HCT116 (cell line): Measurements from ENCODE around the gene RIPOR1. TPM values are rescaled to one million over a fixed set of nuclear protein-coding genes. Genes with fewer than 3 reads are reported as not detected.

ENCODE experiments used
- ATAC-seq: fragments of 200-7000 bp; cut with Tn5 transposase; 2 replicates; pipeline ENCODE4 v1.9.1; 2020; ENCODE audit warnings: mild to moderate bottlenecking, moderate library complexity
- BruUV-seq: library from RNA; stranded (reverse); fragments of 400-500 nt; replicated peaks from 2 replicates; lab custom pipeline; 2021; lab: Mats Ljungman, UMichigan
- CTCF ChIA-PET: fragments of 300-600 bp; sonication (Branson Sonifier 250); formaldehyde crosslinking; loops from one replicate; lab custom pipeline; 2021; ENCODE audit warnings: antibody characterized with exemption; lab: Charles Lee
- POLR2A ChIA-PET: fragments of 300-600, 350-600 bp; sonication (Branson Sonifier 250); formaldehyde crosslinking; loops from one replicate; lab custom pipeline; 2021; ENCODE audit warnings: antibody characterized with exemption; lab: Charles Lee
- RAD21 ChIA-PET, 2 experiments: fragments of 300-600 bp; sonication (Branson Sonifier 250); formaldehyde crosslinking; loops; one replicate each; lab custom pipeline; 2023; ENCODE audit warnings: low total read pairs in 2 of 2; ENCODE audit not compliant: uncharacterized antibody in 2 of 2, unreplicated experiment in 2 of 2, low non-redundant PET in 1 of 2; lab: Charles Lee
- DNase-seq: peaks from one replicate; pipeline ENCODE4 v3.0.0-alpha.2; 2010; ENCODE audit warnings: low read depth, low spot score
- H2AFZ ChIP-seq: fragments of 200-600 bp; shearing (Covaris generic), sonication (generic); 2 replicates; pipeline ENCODE4 v1.6.1; 2017; ENCODE audit warnings: low read depth, mixed run types, mixed read lengths, antibody characterized with exemption, low read length; ENCODE audit not compliant: poor library complexity, severe bottlenecking
- H3K27ac ChIP-seq: 2 replicates; pipeline ENCODE4 v1.5.1; 2012; ENCODE audit warnings: low read depth, low read length
- H3K27me3 ChIP-seq: fragments of 200-600 bp; sonication (generic); 2 replicates; pipeline ENCODE4 v1.6.1; 2016; ENCODE audit warnings: mixed run types, low read length, mixed read lengths; ENCODE audit not compliant: insufficient read depth
- H3K36me3 ChIP-seq, 2 experiments: fragments of 200-500 bp in 1 of 2; fragments of 200-600 bp in 1 of 2; sonication (Bioruptor generic) in 1 of 2; sonication (generic) in 1 of 2; 2 replicates each; pipeline versions ENCODE4 v1.5.1 to v1.6.1; 2014 to 2016; ENCODE audit warnings: low read length in 2 of 2, inconsistent platforms in 1 of 2, mixed read lengths in 1 of 2, mixed run types in 1 of 2; ENCODE audit not compliant: insufficient read depth in 2 of 2, control insufficient read depth in 1 of 2
- H3K4me1 ChIP-seq, 2 experiments: fragments of 200-600 bp in 1 of 2; sonication (generic) in 1 of 2; 2 replicates each; pipeline versions ENCODE4 v1.5.1 to v1.6.1; 2012 to 2017; ENCODE audit warnings: low read length in 2 of 2, inconsistent platforms in 1 of 2, mild to moderate bottlenecking in 1 of 2, mixed read lengths in 1 of 2, mixed run types in 1 of 2, moderate library complexity in 1 of 2; ENCODE audit not compliant: insufficient read depth in 2 of 2, control insufficient read depth in 1 of 2
- H3K4me2 ChIP-seq: fragments of 200-600 bp; sonication (generic); 2 replicates; pipeline ENCODE4 v1.6.1; 2017; ENCODE audit warnings: mixed run types, low read length, mixed read lengths
- H3K4me3 ChIP-seq, 2 experiments: fragments of 200-600 bp in 1 of 2; sonication (generic) in 1 of 2; replicated peaks in 1 of 2; 2 replicates each; pipeline ENCODE4 v1.5.1; 2011 to 2016; ENCODE audit warnings: low read length in 2 of 2, control low read depth in 1 of 2, low read depth in 1 of 2, mild to moderate bottlenecking in 1 of 2, mixed read lengths in 1 of 2, mixed run types in 1 of 2
- H3K79me2 ChIP-seq: fragments of 200-600 bp; sonication (generic); 2 replicates; pipeline ENCODE4 v1.6.1; 2017; ENCODE audit warnings: mild to moderate bottlenecking, mixed run types, low read length, moderate library complexity, mixed read lengths; ENCODE audit not compliant: insufficient read depth
- H3K9ac ChIP-seq: fragments of 200-600 bp; sonication (generic); 2 replicates; pipeline ENCODE4 v1.6.1; 2016; ENCODE audit warnings: low read length, mixed read lengths
- H3K9me2 ChIP-seq: fragments of 200-600 bp; sonication (generic), shearing (Covaris generic); 2 replicates; pipeline ENCODE4 v1.6.1; 2017; ENCODE audit warnings: mixed run types, mild to moderate bottlenecking, moderate library complexity; ENCODE audit not compliant: insufficient read depth
- H3K9me3 ChIP-seq, 2 experiments: fragments of 200-500 bp in 1 of 2; fragments of 200-600 bp in 1 of 2; sonication (Bioruptor generic) in 1 of 2; sonication (generic) in 1 of 2; 2 replicates each; pipeline ENCODE4 v1.6.1; 2014 to 2017; ENCODE audit warnings: low read length in 2 of 2, mixed read lengths in 2 of 2, inconsistent platforms in 1 of 2, low read depth in 1 of 2, mild to moderate bottlenecking in 1 of 2, mixed run types in 1 of 2, moderate library complexity in 1 of 2; ENCODE audit not compliant: control insufficient read depth in 1 of 2, insufficient read depth in 1 of 2
- H4K20me1 ChIP-seq: fragments of 200-600 bp; sonication (generic), shearing (Covaris generic); 2 replicates; pipeline ENCODE4 v1.6.1; 2017; ENCODE audit warnings: mixed run types, mild to moderate bottlenecking, moderate library complexity; ENCODE audit not compliant: insufficient read depth
- CBX3 ChIP-seq: IDR thresholded peaks from 2 replicates; pipeline ENCODE4 v1.6.1; 2012; ENCODE audit warnings: low read depth
- CEBPB ChIP-seq: IDR thresholded peaks from 2 replicates; pipeline ENCODE4 v1.6.1; 2012; ENCODE audit warnings: low read depth
- EGR1 ChIP-seq: IDR thresholded peaks from 2 replicates; pipeline ENCODE4 v1.6.1; 2012; ENCODE audit warnings: low read depth
- ELF1 ChIP-seq: IDR thresholded peaks from 2 replicates; pipeline ENCODE4 v1.6.1; 2012; ENCODE audit warnings: low read depth, borderline replicate concordance
- FOSL1 ChIP-seq: IDR thresholded peaks from 2 replicates; pipeline ENCODE4 v1.6.1; 2012; ENCODE audit warnings: low read depth
- JUND ChIP-seq: IDR thresholded peaks from 2 replicates; pipeline ENCODE4 v1.6.1; 2012
- POLR2AphosphoS5 ChIP-seq: IDR thresholded peaks from 2 replicates; pipeline ENCODE4 v1.6.1; 2011; ENCODE audit warnings: mild to moderate bottlenecking, low read depth, low read length, moderate library complexity
- RAD21 ChIP-seq: IDR thresholded peaks from 2 replicates; pipeline ENCODE4 v1.6.1; 2012; ENCODE audit warnings: low read depth, mild to moderate bottlenecking
- SIN3A ChIP-seq: IDR thresholded peaks from 2 replicates; pipeline ENCODE4 v1.6.1; 2012; ENCODE audit warnings: low read depth
- SP1 ChIP-seq: IDR thresholded peaks from 2 replicates; pipeline ENCODE4 v1.6.1; 2012; ENCODE audit warnings: low read depth
- SRF ChIP-seq: IDR thresholded peaks from 2 replicates; pipeline ENCODE4 v1.6.1; 2012; ENCODE audit warnings: low read depth
- TCF7L2 ChIP-seq: IDR thresholded peaks from 2 replicates; pipeline ENCODE4 v1.7.0; 2011; ENCODE audit warnings: borderline replicate concordance, inconsistent platforms; ENCODE audit not compliant: insufficient read depth, insufficient read length; ENCODE audit errors: extremely low read depth
- ZFX ChIP-seq: fragments of 450-650 bp; IDR thresholded peaks from 2 replicates; pipeline ENCODE4 v1.6.1; 2017
- ZNF274 ChIP-seq: fragments of 200-500 bp; sonication (Bioruptor generic); IDR thresholded peaks from 2 replicates; pipeline ENCODE4 v1.6.1; 2014; ENCODE audit warnings: mild to moderate bottlenecking, low read depth, low read length, inconsistent platforms
- intact Hi-C: fragments of 100-400 bp; cut with micrococcal nuclease; formaldehyde crosslinking; loops from 2 replicates; pipeline ENCODE4 v1.10.0; 2022
- total RNA-seq: library from RNA; stranded (reverse); gene quantifications from one replicate; pipeline ENCODE4 v1.2.1, GENCODE V29; 2021; ENCODE audit not compliant: unreplicated experiment
- TF ChIP-seq, protein P1 (sequence below): IDR thresholded peaks from 2 replicates; pipeline ENCODE4 v1.6.1; 2012
- TF ChIP-seq, protein P2 (sequence below): IDR thresholded peaks from 2 replicates; pipeline ENCODE4 v1.6.1; 2011; ENCODE audit warnings: mild to moderate bottlenecking, low read length, moderate library complexity; ENCODE audit not compliant: insufficient replicate concordance; ENCODE audit errors: extremely low read depth
- TF ChIP-seq, protein P3 (sequence below): IDR thresholded peaks from 2 replicates; pipeline ENCODE4 v1.6.1; 2012

The RIPOR1 gene
- total RNA-seq, 1 experiment from 2014 or later: 60.0 TPM

DNA sequence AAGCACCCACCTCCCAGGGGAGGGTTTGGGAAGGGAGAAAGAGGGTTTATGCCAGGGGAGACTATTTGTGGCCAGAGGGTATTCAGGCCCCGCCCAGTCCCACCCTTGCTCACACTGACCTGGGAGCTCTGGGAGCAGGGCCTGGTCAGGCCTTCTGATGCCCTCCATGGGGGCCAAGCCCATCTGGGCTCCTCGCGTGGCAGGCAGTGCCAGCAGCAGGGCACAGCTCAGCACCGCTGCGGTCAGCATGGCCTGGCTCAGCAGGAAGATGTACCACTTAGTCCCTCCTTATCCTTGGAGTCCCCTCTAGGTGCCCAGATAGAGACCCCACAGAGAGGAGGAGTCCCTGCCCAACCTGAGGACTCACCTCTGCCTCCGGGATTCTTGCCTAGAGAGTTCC is 45.5 kb upstream of the RIPOR1 start, which contains the start of gene AGRP:
Gene AGRP (minus strand): TSS at position 398 of the 400 bp plus-strand sequence. CDS start 149 bp downstream, at position 249.
- RAD21 ChIA-PET: no interaction called here
- Histone ChIP-seq H3K27me3 (no peaks in the 10 kb centered on the region), H3K27ac (no peak within 1 kb of the TSS), H3K4me1 (peaks cover 12 to 20% of the 10 kb centered on the region in 2 experiments)
- BruUV-seq: no TSS peak
- POLR2A ChIA-PET: no interaction called here
- TF ChIP-seq SRF (no peak), CBX3 (no peak), CEBPB (no peak), ZNF274 (no peak), ZFX (no peak), SP1 (no peak), TCF7L2 (no peak), RAD21 (no peak), JUND (no peak), EGR1 (no peak), FOSL1 (no peak), ELF1 (no peak), SIN3A (no peak), POLR2AphosphoS5 (no peak)
- TF ChIP-seq, protein P1, sequence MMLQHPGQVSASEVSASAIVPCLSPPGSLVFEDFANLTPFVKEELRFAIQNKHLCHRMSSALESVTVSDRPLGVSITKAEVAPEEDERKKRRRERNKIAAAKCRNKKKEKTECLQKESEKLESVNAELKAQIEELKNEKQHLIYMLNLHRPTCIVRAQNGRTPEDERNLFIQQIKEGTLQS: no peak
- TF ChIP-seq, protein P2, sequence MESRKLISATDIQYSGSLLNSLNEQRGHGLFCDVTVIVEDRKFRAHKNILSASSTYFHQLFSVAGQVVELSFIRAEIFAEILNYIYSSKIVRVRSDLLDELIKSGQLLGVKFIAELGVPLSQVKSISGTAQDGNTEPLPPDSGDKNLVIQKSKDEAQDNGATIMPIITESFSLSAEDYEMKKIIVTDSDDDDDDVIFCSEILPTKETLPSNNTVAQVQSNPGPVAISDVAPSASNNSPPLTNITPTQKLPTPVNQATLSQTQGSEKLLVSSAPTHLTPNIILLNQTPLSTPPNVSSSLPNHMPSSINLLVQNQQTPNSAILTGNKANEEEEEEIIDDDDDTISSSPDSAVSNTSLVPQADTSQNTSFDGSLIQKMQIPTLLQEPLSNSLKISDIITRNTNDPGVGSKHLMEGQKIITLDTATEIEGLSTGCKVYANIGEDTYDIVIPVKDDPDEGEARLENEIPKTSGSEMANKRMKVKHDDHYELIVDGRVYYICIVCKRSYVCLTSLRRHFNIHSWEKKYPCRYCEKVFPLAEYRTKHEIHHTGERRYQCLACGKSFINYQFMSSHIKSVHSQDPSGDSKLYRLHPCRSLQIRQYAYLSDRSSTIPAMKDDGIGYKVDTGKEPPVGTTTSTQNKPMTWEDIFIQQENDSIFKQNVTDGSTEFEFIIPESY: no peak
- TF ChIP-seq, protein P3, sequence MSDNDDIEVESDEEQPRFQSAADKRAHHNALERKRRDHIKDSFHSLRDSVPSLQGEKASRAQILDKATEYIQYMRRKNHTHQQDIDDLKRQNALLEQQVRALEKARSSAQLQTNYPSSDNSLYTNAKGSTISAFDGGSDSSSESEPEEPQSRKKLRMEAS: no peak
- TF ChIP-seq, all 23 proteins: peak for 0
- DNase-seq (no peak), ATAC-seq (no peak)
- Histone ChIP-seq H3K4me3 (no peak within 1 kb of the TSS), H4K20me1 (no peaks in the 10 kb centered on the region), H3K9ac (no peak within 1 kb of the TSS), H3K9me2 (no peaks in the 10 kb centered on the region), H3K9me3 (no peaks in the 10 kb centered on the region), H3K4me2 (no peak within 1 kb of the TSS), H3K36me3 (no peaks in the 10 kb centered on the region), H2AFZ (no peak within 1 kb of the TSS), H3K79me2 (peaks cover 20% of the 10 kb centered on the region)
- intact Hi-C loops: no loop called here
- CTCF ChIA-PET: no interaction called here
